SK-N-SH (cell line): ENCODE results near the gene LOC128125822.

Experiments used
- CTCF ChIA-PET: fragments of 300-600, 350-600 bp; formaldehyde crosslinking; extraction: SDS; loops from one replicate; lab custom pipeline; 2021; lab: Yijun Ruan, JAX
- POLR2A ChIA-PET: fragments of 350-600 bp; sonication (Branson Sonifier 250); formaldehyde crosslinking; extraction: SDS; loops from one replicate; lab custom pipeline; 2020; ENCODE audit warnings: antibody characterized with exemption, inconsistent platforms; lab: Yijun Ruan, JAX
- DNase-seq: peaks from one replicate; pipeline ENCODE4 v3.0.0; 2012
- H2AFZ ChIP-seq: fragments of 200-600 bp; sonication (generic); 2 replicates; pipeline ENCODE4 v1.8.1; 2016; ENCODE audit warnings: antibody characterized with exemption, mild to moderate bottlenecking, low read depth
- H3F3A ChIP-seq: fragments of 200-600 bp; sonication (generic); replicated peaks from 2 replicates; pipeline ENCODE3; 2016; ENCODE audit warnings: antibody characterized with exemption, mild to moderate bottlenecking; ENCODE audit not compliant: insufficient read depth
- H3K27ac ChIP-seq, 2 experiments: fragments of 200-500 bp in 1 of 2; fragments of 200-600 bp in 1 of 2; sonication (Bioruptor generic) in 1 of 2; sonication (generic), shearing (Covaris generic) in 1 of 2; 2 replicates each; pipeline versions ENCODE4 v1.5.1 to v1.6.1; 2014 to 2016; ENCODE audit warnings: low read depth in 2 of 2, inconsistent platforms in 1 of 2, low read length in 1 of 2, mild to moderate bottlenecking in 1 of 2, mixed read lengths in 1 of 2
- H3K27me3 ChIP-seq: fragments of 200-600 bp; sonication (generic), shearing (Covaris generic); 2 replicates; pipeline ENCODE4 v1.6.1; 2016; ENCODE audit warnings: mixed run types; ENCODE audit not compliant: insufficient read depth
- H3K36me3 ChIP-seq, 2 experiments: fragments of 200-500 bp in 1 of 2; fragments of 200-600 bp in 1 of 2; sonication (Bioruptor generic) in 1 of 2; sonication (generic) in 1 of 2; replicated peaks in 1 of 2; 2 replicates each; pipeline versions ENCODE3 to v1.5.1; 2014 to 2016; ENCODE audit warnings: low read length in 1 of 2, mild to moderate bottlenecking in 1 of 2; ENCODE audit not compliant: insufficient read depth in 2 of 2, control insufficient read depth in 1 of 2
- H3K4me1 ChIP-seq, 2 experiments: fragments of 200-500 bp in 1 of 2; fragments of 200-600 bp in 1 of 2; sonication (Bioruptor generic) in 1 of 2; sonication (generic), shearing (Covaris generic) in 1 of 2; 2 replicates each; pipeline versions ENCODE4 v1.5.1 to v1.6.1; 2014 to 2016; ENCODE audit warnings: low read depth in 1 of 2, low read length in 1 of 2, mixed run types in 1 of 2; ENCODE audit not compliant: insufficient read depth in 2 of 2, control insufficient read depth in 1 of 2
- H3K4me2 ChIP-seq: fragments of 200-600 bp; sonication (generic), shearing (Covaris generic); 2 replicates; pipeline ENCODE4 v1.6.1; 2017; ENCODE audit warnings: mixed run types
- H3K4me3 ChIP-seq, 2 experiments: fragments of 200-500 bp in 1 of 2; fragments of 200-600 bp in 1 of 2; sonication (Bioruptor generic) in 1 of 2; sonication (generic), shearing (Covaris generic) in 1 of 2; 2 replicates each; pipeline versions ENCODE4 v1.5.1 to v1.8.1; 2014 to 2016; ENCODE audit warnings: low read depth in 2 of 2, inconsistent platforms in 1 of 2, low read length in 1 of 2, mild to moderate bottlenecking in 1 of 2, mixed read lengths in 1 of 2, moderate library complexity in 1 of 2
- H3K79me2 ChIP-seq: fragments of 200-600 bp; sonication (generic); 2 replicates; pipeline ENCODE4 v1.8.1; 2017; ENCODE audit warnings: mild to moderate bottlenecking; ENCODE audit not compliant: insufficient read depth
- H3K9ac ChIP-seq: fragments of 200-600 bp; sonication (generic); 2 replicates; pipeline ENCODE4 v1.6.1; 2017; ENCODE audit warnings: mixed run types
- H3K9me2 ChIP-seq: fragments of 200-600 bp; sonication (generic); 2 replicates; pipeline ENCODE4 v1.6.1; 2017; ENCODE audit warnings: mixed run types
- H3K9me3 ChIP-seq: fragments of 200-600 bp; sonication (generic); 2 replicates; pipeline ENCODE4 v1.6.1; 2017; ENCODE audit warnings: mixed run types, mild to moderate bottlenecking, moderate library complexity
- H4K20me1 ChIP-seq: fragments of 200-600 bp; sonication (generic); 2 replicates; pipeline ENCODE4 v1.6.1; 2017; ENCODE audit warnings: mild to moderate bottlenecking, mixed run types; ENCODE audit not compliant: insufficient read depth
- CTCF ChIP-seq: fragments of 200-600 bp; sonication (generic); IDR thresholded peaks from 2 replicates; pipeline ENCODE4 v1.6.1; 2017; ENCODE audit warnings: antibody characterized with exemption, mild to moderate bottlenecking, moderate library complexity
- EP300 ChIP-seq, 2 experiments: IDR thresholded peaks; 2 replicates each; pipeline versions ENCODE4 v1.4.0 to v1.6.1; 2012; ENCODE audit warnings: borderline replicate concordance in 1 of 2, low read depth in 1 of 2, low read length in 1 of 2
- FOSL2 ChIP-seq: IDR thresholded peaks from 2 replicates; pipeline ENCODE4 v1.4.0; 2012; ENCODE audit warnings: low read depth, mild to moderate bottlenecking, moderate library complexity, borderline replicate concordance
- FOXJ3 ChIP-seq: sonication (generic); formaldehyde crosslinking; IDR thresholded peaks from 2 replicates; pipeline ENCODE4 v1.5.1; 2020; ENCODE audit warnings: mild to moderate bottlenecking, missing genetic modification reagents
- FOXM1 ChIP-seq: IDR thresholded peaks from 2 replicates; pipeline ENCODE4 v1.4.0; 2012; ENCODE audit warnings: low read depth, mild to moderate bottlenecking
- JUND ChIP-seq: IDR thresholded peaks from 2 replicates; pipeline ENCODE4 v1.4.0; 2012
- NRF1 ChIP-seq: IDR thresholded peaks from 2 replicates; pipeline ENCODE4 v1.6.1; 2012; ENCODE audit warnings: low read depth, mild to moderate bottlenecking, low read length
- POLR2AphosphoS5 ChIP-seq: IDR thresholded peaks from 2 replicates; pipeline ENCODE4 v1.6.1; 2012; ENCODE audit warnings: low read depth, low read length
- RAD21 ChIP-seq: IDR thresholded peaks from 2 replicates; pipeline ENCODE4 v1.6.1; 2012; ENCODE audit warnings: mild to moderate bottlenecking, low read length
- RFX5 ChIP-seq: IDR thresholded peaks from 2 replicates; pipeline ENCODE4 v1.6.1; 2012; ENCODE audit warnings: mild to moderate bottlenecking, improper control_type of control experiment, low read length
- SIN3A ChIP-seq: IDR thresholded peaks from 2 replicates; pipeline ENCODE4 v1.6.1; 2012; ENCODE audit warnings: low read depth, mild to moderate bottlenecking, low read length, moderate library complexity, borderline replicate concordance
- SMC3 ChIP-seq: IDR thresholded peaks from 2 replicates; pipeline ENCODE4 v1.6.1; 2012; ENCODE audit warnings: low read depth, low read length, improper control_type of control experiment
- WGBS: methylation state at CpG from one replicate; pipeline ENCODE4 v1.1.6; 2017; ENCODE audit warnings: low lambda C conversion rate; 5-methylcytosine and 5-hydroxymethylcytosine counted together

The LOC128125822 gene

GRCh38 chr6:63543001-63543400 is 29.3 kb upstream of the LOC128125822 start:
- POLR2A ChIA-PET: no interaction called here
- Histone ChIP-seq H3F3A (no peaks in the 10 kb centered on the region), H3K27ac (no peak overlapping the region), H3K4me1 (no peaks in the 10 kb centered on the region), H3K9me2 (no peaks in the 10 kb centered on the region), H3K79me2 (no peaks in the 10 kb centered on the region), H3K36me3 (no peaks in the 10 kb centered on the region), H3K4me3 (no peak overlapping the region), H3K9me3 (no peaks in the 10 kb centered on the region), H3K9ac (no peak overlapping the region), H2AFZ (no peak overlapping the region), H3K4me2 (no peak overlapping the region), H4K20me1 (no peaks in the 10 kb centered on the region), H3K27me3 (no peaks in the 10 kb centered on the region)
- TF ChIP-seq EP300 (IDR thresholded peaks at IDR 0.05; ENCODE audit: borderline replicate concordance in 1 of 2, low read depth in 1 of 2, low read length in 1 of 2) (no peak), RAD21 (no peak), RFX5 (no peak), CTCF (no peak), FOSL2 (no peak), JUND (no peak), SMC3 (no peak), SIN3A (no peak)
- CTCF ChIA-PET: no interaction called here
- no peak for DNase-seq
- 59% methylated on average over 1 of the region's 1 CpG for WGBS

- ChIA-PET POLR2A (no interaction called here), CTCF (no interaction called here)
- Histone ChIP-seq H3K9me3 (no peaks in the 10 kb centered on the region), H3K79me2 (no peaks in the 10 kb centered on the region), H3K36me3 (no peaks in the 10 kb centered on the region), H3K4me1 (no peaks in the 10 kb centered on the region), H2AFZ (no peak overlapping the region), H3K4me2 (no peak overlapping the region), H3K4me3 (no peak overlapping the region), H3K27me3 (no peaks in the 10 kb centered on the region), H3F3A (no peaks in the 10 kb centered on the region), H4K20me1 (no peaks in the 10 kb centered on the region), H3K9me2 (no peaks in the 10 kb centered on the region), H3K9ac (no peak overlapping the region), H3K27ac (no peak overlapping the region)
- TF ChIP-seq FOSL2 (no peak), NRF1 (no peak), POLR2AphosphoS5 (no peak)
- WGBS: 53% methylated on average over 3 of the region's 3 CpGs
- DNase-seq: no peak
These were observed 28.3 kb upstream of the LOC128125822 start for GRCh38 chr6:63543982-63544381.

GRCh38 chr6:63546236-63546635 is 26.0 kb upstream of the LOC128125822 start:
- Histone ChIP-seq H3F3A (no peaks in the 10 kb centered on the region), H3K36me3 (no peaks in the 10 kb centered on the region), H3K79me2 (no peaks in the 10 kb centered on the region), H3K27ac (no peak overlapping the region), H3K9me2 (no peaks in the 10 kb centered on the region), H3K4me2 (no peak overlapping the region), H3K9ac (no peak overlapping the region), H3K9me3 (no peaks in the 10 kb centered on the region), H2AFZ (no peak overlapping the region), H3K27me3 (no peaks in the 10 kb centered on the region), H4K20me1 (no peaks in the 10 kb centered on the region), H3K4me3 (no peak overlapping the region), H3K4me1 (no peaks in the 10 kb centered on the region)
- ChIA-PET CTCF (no interaction called here), POLR2A (no interaction called here)
- DNase-seq: no peak
- TF ChIP-seq FOXJ3 (CRISPR knock-in tag): no peak
- TF ChIP-seq JUND: no peak
- TF ChIP-seq FOSL2: no peak
- TF ChIP-seq FOXM1: no peak
- no peak for TF ChIP-seq SIN3A
- WGBS: 76% methylated on average over 6 of the region's 6 CpGs
